ENCODE data around the gene ADAT3. TPM values are rescaled to one million over a fixed set of nuclear protein-coding genes. Genes with fewer than 3 reads are reported as not detected.

The ADAT3 gene
- total RNA-seq, 2 donors from 2014 or later, result 1.7 to 4.0 TPM

- H3K27me3 ChIP-seq, result no peaks in the 10 kb centered on the region
- no peaks in the 10 kb centered on the region for H3K36me3 ChIP-seq
- no peak overlapping the region for H3K4me3 ChIP-seq
- TF ChIP-seq CTCF (IDR thresholded peaks at IDR 0.05), result no peak
- DNase-seq (ENCODE audit: low spot score), result peak; percentile 65
- H3K9me3 ChIP-seq, result no peaks in the 10 kb centered on the region
- peaks cover 0 to 11% of the 10 kb centered on the region in 2 donors for H3K4me1 ChIP-seq
- no peak overlapping the region for H3K27ac ChIP-seq
Observed at GRCh38 chr19:1935484-1936208, 30.4 kb downstream of the ADAT3 start.

- Histone ChIP-seq H3K27me3 (no peaks in the 10 kb centered on the region), H3K36me3 (no peaks in the 10 kb centered on the region), H3K9me3 (no peaks in the 10 kb centered on the region), H3K4me3 (no peak overlapping the region), H3K4me1 (peaks cover 0 to 11% of the 10 kb centered on the region in 2 donors), H3K27ac (no peak overlapping the region)
- DNase-seq (ENCODE audit: low spot score), result no peak
- TF ChIP-seq CTCF (IDR thresholded peaks at IDR 0.05), result no peak
Observed at GRCh38 chr19:1936430-1936829, 31.2 kb downstream of the ADAT3 start.

GRCh38 chr19:1936916-1937610, 31.9 kb downstream of the ADAT3 start:
- no peak for TF ChIP-seq CTCF (IDR thresholded peaks at IDR 0.05)
- Histone ChIP-seq H3K27me3 (no peaks in the 10 kb centered on the region), H3K36me3 (no peaks in the 10 kb centered on the region), H3K4me3 (no peak overlapping the region), H3K9me3 (no peaks in the 10 kb centered on the region), H3K27ac (no peak overlapping the region), H3K4me1 (peaks cover 0 to 17% of the 10 kb centered on the region in 2 donors)
- no peak for DNase-seq (ENCODE audit: low spot score)

- Histone ChIP-seq H3K27ac (no peak overlapping the region), H3K27me3 (no peaks in the 10 kb centered on the region), H3K9me3 (no peaks in the 10 kb centered on the region), H3K4me3 (no peak overlapping the region), H3K4me1 (peaks cover 0 to 27% of the 10 kb centered on the region in 2 donors), H3K36me3 (no peaks in the 10 kb centered on the region)
- no peak for DNase-seq (ENCODE audit: low spot score)
- no peak for TF ChIP-seq CTCF (IDR thresholded peaks at IDR 0.05)
Observed at GRCh38 chr19:1938071-1938470, 32.9 kb downstream of the ADAT3 start.

- peak within 1 kb of the TSS; percentile 80 to 83 for H3K4me3 ChIP-seq
- no peaks in the 10 kb centered on the region for H3K27me3 ChIP-seq
- TF ChIP-seq CTCF (IDR thresholded peaks at IDR 0.05), result no peak
- DNase-seq (ENCODE audit: low spot score), result no peak
- H3K9me3 ChIP-seq, result no peaks in the 10 kb centered on the region
- peak within 1 kb of the TSS; percentile 98 to 99 for H3K27ac ChIP-seq
- H3K36me3 ChIP-seq, result no peaks in the 10 kb centered on the region
- peaks cover 0 to 50% of the 10 kb centered on the region in 2 donors for H3K4me1 ChIP-seq
Observed at GRCh38 chr19:1941146-1942077, 36.2 kb downstream of the ADAT3 start, which contains the start of gene CSNK1G2. TSS of gene CSNK1G2 (plus strand) at chr19:1941172. CDS start at chr19:1969773, 28,601 bp downstream.
